Epidermal melanocyte (primary cell): ENCODE results near the gene C20orf173.

Source experiments
- DNase-seq: peaks from one replicate; pipeline ENCODE4 v3.0.0; 2011; ENCODE audit warnings: low spot score; ENCODE audit not compliant: insufficient read length

Gene C20orf173

GRCh38 chr20:35508493-35509218, 20.8 kb downstream of the C20orf173 start:
- DNase-seq: no peak

- no peak for DNase-seq
These were observed 22.4 kb downstream of the C20orf173 start for GRCh38 chr20:35506872-35507638.

GRCh38 chr20:35506179-35506578, 23.3 kb downstream of the C20orf173 start:
- no peak for DNase-seq

GRCh38 chr20:35504751-35505150, 24.7 kb downstream of the C20orf173 start:
- DNase-seq: no peak

DNA sequence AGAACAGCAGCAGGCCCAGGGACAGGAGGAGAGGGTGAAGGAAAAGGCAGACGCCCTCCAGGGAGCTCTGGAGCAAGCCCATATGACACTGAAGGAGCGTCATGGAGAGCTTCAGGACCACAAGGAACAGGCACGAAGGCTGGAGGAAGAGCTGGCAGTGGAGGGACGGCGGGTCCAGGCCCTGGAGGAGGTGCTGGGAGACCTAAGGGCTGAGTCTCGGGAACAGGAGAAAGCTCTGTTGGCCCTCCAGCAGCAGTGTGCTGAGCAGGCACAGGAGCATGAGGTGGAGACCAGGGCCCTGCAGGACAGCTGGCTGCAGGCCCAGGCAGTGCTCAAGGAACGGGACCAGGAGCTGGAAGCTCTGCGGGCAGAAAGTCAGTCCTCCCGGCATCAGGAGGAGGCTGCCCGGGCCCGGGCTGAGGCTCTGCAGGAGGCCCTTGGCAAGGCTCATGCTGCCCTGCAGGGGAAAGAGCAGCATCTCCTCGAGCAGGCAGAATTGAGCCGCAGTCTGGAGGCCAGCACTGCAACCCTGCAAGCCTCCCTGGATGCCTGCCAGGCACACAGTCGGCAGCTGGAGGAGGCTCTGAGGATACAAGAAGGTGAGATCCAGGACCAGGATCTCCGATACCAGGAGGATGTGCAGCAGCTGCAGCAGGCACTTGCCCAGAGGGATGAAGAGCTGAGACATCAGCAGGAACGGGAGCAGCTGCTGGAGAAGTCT, 25.5 kb downstream of the C20orf173 start:
- no peak for DNase-seq

DNA sequence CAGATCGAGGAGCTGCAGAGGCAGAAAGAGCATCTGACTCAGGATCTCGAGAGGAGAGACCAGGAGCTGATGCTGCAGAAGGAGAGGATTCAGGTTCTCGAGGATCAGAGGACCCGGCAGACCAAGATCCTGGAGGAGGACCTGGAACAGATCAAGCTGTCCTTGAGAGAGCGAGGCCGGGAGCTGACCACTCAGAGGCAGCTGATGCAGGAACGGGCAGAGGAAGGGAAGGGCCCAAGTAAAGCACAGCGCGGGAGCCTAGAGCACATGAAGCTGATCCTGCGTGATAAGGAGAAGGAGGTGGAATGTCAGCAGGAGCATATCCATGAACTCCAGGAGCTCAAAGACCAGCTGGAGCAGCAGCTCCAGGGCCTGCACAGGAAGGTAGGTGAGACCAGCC, 26.2 kb downstream of the C20orf173 start:
- DNase-seq: no peak

- DNase-seq: no peak
These were observed 27.1 kb downstream of the C20orf173 start for GRCh38 chr20:35502352-35502751.

- DNase-seq: no peak
These were observed 30.2 kb downstream of the C20orf173 start for GRCh38 chr20:35499271-35499670.

DNA sequence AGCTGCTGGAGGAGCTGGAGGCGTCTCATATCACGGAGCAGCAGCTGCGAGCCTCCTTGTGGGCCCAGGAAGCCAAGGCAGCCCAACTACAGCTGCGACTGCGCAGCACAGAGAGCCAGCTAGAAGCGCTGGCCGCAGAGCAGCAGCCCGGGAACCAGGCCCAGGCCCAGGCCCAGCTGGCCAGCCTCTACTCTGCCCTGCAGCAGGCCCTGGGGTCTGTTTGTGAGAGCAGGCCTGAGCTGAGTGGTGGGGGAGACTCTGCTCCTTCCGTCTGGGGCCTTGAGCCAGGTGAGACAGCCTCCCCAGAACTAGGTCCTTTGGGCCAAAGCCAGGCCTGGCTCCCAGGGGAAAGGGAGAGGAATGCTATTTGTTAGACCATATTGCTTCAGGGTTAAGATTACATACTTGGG, 31.7 kb downstream of the C20orf173 start:
- DNase-seq: no peak

DNA sequence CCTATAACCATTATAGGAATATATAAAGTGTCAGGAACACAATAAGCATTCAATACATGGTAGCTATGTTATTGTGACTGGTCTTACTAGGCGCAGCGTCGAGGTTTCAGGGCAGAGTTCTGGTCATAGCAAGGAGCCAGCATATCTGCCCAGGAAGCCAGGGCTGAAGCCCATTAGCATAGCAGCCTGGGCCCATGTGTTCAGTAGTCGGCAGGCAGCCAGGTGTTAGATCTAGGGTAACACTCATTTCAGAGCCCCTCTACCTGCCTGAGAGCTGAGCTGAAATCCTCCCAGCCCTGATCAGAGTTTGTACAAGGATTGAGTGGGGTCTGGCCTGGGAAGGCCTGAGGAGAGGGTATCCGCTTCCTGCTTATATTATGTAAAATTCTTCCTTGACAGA, 32.1 kb downstream of the C20orf173 start:
- no peak for DNase-seq

DNA sequence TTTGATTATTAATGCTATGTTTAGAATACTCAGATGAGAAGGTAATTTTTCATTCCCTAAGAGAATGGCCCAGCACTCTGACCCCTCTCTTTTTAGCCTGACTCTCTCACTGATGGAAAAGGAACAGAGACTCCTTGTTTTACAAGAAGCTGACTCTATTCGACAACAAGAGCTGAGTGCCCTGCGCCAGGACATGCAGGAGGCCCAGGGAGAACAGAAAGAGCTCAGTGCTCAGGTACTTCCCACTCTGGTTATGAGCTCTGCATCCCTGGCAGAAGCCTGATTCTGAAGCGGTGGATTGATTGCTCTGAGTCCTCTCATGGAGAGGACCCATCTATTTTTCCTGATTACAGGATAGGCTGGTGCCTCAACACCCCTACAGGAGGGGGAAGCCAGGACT, 33.0 kb downstream of the C20orf173 start:
- no peak for DNase-seq

GRCh38 chr20:35492352-35492751, 37.1 kb downstream of the C20orf173 start:
- no peak for DNase-seq

- no peak for DNase-seq
These were observed 37.6 kb downstream of the C20orf173 start for GRCh38 chr20:35491823-35492222.

DNA sequence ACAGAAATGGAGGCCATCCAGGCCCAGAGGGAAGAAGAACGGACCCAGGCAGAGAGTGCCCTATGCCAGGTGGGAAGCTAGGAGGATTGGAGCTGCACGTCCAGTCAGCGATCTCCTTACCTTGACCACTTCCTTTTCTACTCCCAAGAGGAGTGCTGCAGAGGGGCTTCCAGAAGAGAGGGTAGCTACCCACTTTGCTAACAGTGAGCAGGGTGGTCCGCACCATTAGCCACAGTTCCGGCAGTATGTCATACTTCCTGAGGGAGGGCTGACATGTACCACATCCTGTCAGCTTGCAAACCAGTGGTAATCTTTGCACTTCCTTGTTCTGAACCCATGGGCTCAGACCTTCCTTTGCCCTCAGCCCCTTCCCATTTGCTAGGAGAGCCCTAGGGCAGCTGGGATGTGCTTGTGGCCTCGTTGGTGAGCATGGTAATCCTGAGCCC, 38.7 kb downstream of the C20orf173 start:
- no peak for DNase-seq

- no peak for DNase-seq
These were observed 39.7 kb downstream of the C20orf173 start for GRCh38 chr20:35489717-35490116.

DNA sequence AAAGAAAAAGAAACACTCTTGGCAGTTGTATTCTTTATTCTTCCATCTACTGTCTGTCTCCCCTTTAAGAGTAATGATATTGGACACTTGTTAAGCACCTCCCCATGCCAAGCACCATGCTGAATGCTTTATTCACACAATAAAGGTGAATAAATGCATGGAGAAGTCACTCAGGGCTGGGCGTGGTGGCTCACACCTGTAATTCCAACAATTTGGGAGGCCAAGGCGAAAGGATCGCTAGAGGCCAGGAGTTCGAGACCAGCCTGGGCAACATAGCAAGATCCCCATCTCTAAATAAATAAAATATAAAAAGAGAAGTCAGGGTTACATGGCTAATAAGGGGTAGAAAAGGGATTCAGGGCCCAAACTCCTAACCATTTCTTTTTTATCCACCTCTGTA, 42.0 kb downstream of the C20orf173 start:
- DNase-seq: no peak

DNA sequence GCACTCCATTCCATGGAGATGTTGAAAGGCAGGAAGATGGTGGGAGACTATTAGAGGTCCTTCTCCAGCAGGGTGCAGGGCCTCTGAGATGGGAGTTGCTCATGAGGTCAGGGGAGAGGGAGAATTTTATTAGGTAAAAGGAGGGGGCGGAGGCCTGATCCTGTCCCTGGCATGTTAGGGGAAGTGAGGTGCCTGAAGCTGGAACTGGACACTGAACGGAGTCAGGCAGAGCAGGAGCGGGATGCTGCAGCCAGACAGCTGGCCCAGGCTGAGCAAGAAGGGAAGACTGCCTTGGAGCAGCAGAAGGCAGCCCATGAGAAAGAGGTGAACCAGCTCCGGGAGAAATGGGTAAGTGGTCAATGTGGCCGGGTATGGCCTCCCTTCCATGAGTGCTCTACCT, 49.7 kb downstream of the C20orf173 start:
- DNase-seq: no peak

DNA sequence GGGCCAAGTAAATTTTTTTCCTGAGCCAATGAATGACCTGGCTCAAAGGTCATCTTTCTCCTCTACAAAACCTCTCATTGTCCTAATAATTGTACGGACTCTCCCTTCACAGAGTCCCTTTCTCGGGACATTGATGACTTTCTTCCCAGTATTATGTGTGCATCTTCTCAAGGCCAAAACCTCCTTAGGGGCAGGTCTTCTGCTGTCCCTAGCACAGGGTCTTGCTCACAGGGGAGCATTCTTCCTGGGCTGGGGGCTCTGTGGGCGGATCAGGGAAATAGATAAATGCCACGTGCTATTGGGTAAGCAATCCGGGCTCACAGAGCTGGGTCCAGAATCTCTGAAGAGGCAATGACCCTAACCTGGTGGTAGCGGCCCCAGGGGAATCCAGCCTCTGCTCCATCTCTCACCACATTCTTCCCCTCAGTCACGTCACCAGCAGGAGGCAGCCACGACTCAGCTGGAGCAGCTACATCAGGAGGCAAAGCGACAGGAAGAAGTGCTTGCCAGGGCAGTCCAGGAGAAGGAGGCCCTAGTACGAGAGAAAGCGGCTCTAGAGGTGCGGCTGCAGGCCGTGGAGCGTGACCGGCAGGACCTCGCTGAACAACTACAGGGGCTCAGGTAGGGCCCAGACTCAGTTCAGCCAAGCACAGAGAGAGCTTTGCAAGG, 50.5 kb downstream of the C20orf173 start:
- DNase-seq: no peak
